SU-DHL-6 (cell line): ENCODE data around the gene YKT6.

Source experiments
- H2AFZ ChIP-seq: fragments of 200-600 bp; sonication (generic); 2 replicates; pipeline ENCODE4 v1.6.1; 2014; ENCODE audit warnings: low read depth, mild to moderate bottlenecking, moderate library complexity, mixed read lengths, antibody characterized with exemption, low read length; ENCODE audit not compliant: severe bottlenecking
- H3F3A ChIP-seq: fragments of 200-600 bp; shearing (Covaris generic); 2 replicates; pipeline ENCODE4 v1.6.0; 2016; ENCODE audit warnings: antibody characterized with exemption, mild to moderate bottlenecking; ENCODE audit not compliant: insufficient read depth
- H3K27ac ChIP-seq: fragments of 200-600 bp; sonication (generic); 2 replicates; pipeline ENCODE4 v1.5.1; 2016; ENCODE audit warnings: low read depth, mild to moderate bottlenecking, low read length, moderate library complexity, mixed read lengths
- H3K27me3 ChIP-seq: fragments of 200-600 bp; sonication (generic), shearing (Covaris generic); 2 replicates; pipeline ENCODE4 v1.6.0; 2014; ENCODE audit warnings: mild to moderate bottlenecking, low read length
- H3K36me3 ChIP-seq: fragments of 200-600 bp; sonication (generic); 2 replicates; pipeline ENCODE4 v1.6.1; 2014; ENCODE audit warnings: mild to moderate bottlenecking, low read length, mixed read lengths
- H3K4me2 ChIP-seq: fragments of 300-600, 200-600 bp; shearing (Covaris generic), sonication (generic); 2 replicates; pipeline ENCODE4 v1.6.0; 2014; ENCODE audit warnings: low read length, low read depth, mild to moderate bottlenecking; ENCODE audit not compliant: poor library complexity, severe bottlenecking
- H3K4me3 ChIP-seq: fragments of 200-600 bp; sonication (generic); 2 replicates; pipeline ENCODE4 v1.5.1; 2014; ENCODE audit warnings: antibody characterized with exemption, low read length, mild to moderate bottlenecking, mixed read lengths; ENCODE audit not compliant: insufficient read depth, poor library complexity, severe bottlenecking
- H3K79me2 ChIP-seq: fragments of 200-600 bp; sonication (generic); 2 replicates; pipeline ENCODE4 v1.6.1; 2014; ENCODE audit warnings: mild to moderate bottlenecking, low read length, moderate library complexity; ENCODE audit not compliant: insufficient read depth
- H3K9ac ChIP-seq: fragments of 200-600 bp; sonication (generic); 2 replicates; pipeline ENCODE4 v1.7.0; 2014; ENCODE audit warnings: mild to moderate bottlenecking, low read length
- H3K9me2 ChIP-seq: fragments of 200-600 bp; sonication (generic); replicated peaks from 2 replicates; pipeline ENCODE4 v1.6.1; 2014; ENCODE audit warnings: low read length; ENCODE audit not compliant: insufficient read depth
- H3K9me3 ChIP-seq: fragments of 200-600 bp; sonication (generic); 2 replicates; pipeline ENCODE4 v1.6.1; 2014; ENCODE audit warnings: low read length, mixed read lengths; ENCODE audit not compliant: insufficient read depth
- H4K20me1 ChIP-seq: fragments of 200-600 bp; sonication (generic); 2 replicates; pipeline ENCODE4 v1.6.1; 2014; ENCODE audit warnings: low read depth, mild to moderate bottlenecking, antibody characterized with exemption, low read length, moderate library complexity, mixed read lengths
- EZH2phosphoT487 ChIP-seq: fragments of 200-600 bp; sonication (generic), shearing (Covaris generic); conservative IDR thresholded peaks from 2 replicates; pipeline ENCODE4 v1.6.1; 2018; ENCODE audit warnings: mild to moderate bottlenecking, antibody characterized with exemption, low read length, moderate library complexity, mixed read lengths
- TF ChIP-seq, protein P1 (sequence below): fragments of 200-600 bp; sonication (generic); IDR thresholded peaks from one replicate; pipeline ENCODE4 v1.5.1; 2017; ENCODE audit warnings: antibody characterized with exemption, mild to moderate bottlenecking, low read length, moderate library complexity; ENCODE audit not compliant: insufficient read depth, poor library complexity, severe bottlenecking

Gene YKT6

DNA sequence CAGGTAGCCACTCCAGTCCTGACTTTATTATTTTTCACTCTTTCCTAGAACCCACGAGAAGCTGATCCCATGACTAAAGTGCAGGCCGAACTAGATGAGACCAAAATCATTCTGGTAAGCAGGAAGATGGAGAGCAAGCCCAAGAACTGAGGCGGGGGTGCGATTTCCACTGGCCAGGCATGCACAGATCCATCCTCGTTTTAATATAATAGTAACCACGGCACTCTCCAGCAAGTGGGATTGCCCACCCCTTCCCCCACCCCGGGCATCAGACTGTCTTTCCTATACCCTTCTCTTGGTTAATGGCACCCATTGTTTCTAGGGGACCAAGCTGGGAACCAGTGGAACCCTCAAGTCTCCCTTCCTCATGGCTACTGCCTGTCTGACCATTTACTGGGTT is 7.3 kb downstream of the YKT6 start:
- H3K9me2 ChIP-seq: no peaks in the 10 kb centered on the region
- no peaks in the 10 kb centered on the region for H3K27me3 ChIP-seq
- no peak overlapping the region for H3K27ac ChIP-seq
- H3K4me2 ChIP-seq: no peak overlapping the region
- no peaks in the 10 kb centered on the region for H3K9me3 ChIP-seq
- H3K4me3 ChIP-seq: no peak overlapping the region
- no peak overlapping the region for H3K9ac ChIP-seq
- H3K79me2 ChIP-seq: peaks cover 22% of the 10 kb centered on the region
- no peak overlapping the region for H2AFZ ChIP-seq
- H3K36me3 ChIP-seq: peaks cover 8% of the 10 kb centered on the region; the same call in 1 of the 2 replicates
- no peaks in the 10 kb centered on the region for H4K20me1 ChIP-seq
- TF ChIP-seq, protein P1, sequence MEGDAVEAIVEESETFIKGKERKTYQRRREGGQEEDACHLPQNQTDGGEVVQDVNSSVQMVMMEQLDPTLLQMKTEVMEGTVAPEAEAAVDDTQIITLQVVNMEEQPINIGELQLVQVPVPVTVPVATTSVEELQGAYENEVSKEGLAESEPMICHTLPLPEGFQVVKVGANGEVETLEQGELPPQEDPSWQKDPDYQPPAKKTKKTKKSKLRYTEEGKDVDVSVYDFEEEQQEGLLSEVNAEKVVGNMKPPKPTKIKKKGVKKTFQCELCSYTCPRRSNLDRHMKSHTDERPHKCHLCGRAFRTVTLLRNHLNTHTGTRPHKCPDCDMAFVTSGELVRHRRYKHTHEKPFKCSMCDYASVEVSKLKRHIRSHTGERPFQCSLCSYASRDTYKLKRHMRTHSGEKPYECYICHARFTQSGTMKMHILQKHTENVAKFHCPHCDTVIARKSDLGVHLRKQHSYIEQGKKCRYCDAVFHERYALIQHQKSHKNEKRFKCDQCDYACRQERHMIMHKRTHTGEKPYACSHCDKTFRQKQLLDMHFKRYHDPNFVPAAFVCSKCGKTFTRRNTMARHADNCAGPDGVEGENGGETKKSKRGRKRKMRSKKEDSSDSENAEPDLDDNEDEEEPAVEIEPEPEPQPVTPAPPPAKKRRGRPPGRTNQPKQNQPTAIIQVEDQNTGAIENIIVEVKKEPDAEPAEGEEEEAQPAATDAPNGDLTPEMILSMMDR: no peak
- no peaks in the 10 kb centered on the region for H3F3A ChIP-seq

DNA sequence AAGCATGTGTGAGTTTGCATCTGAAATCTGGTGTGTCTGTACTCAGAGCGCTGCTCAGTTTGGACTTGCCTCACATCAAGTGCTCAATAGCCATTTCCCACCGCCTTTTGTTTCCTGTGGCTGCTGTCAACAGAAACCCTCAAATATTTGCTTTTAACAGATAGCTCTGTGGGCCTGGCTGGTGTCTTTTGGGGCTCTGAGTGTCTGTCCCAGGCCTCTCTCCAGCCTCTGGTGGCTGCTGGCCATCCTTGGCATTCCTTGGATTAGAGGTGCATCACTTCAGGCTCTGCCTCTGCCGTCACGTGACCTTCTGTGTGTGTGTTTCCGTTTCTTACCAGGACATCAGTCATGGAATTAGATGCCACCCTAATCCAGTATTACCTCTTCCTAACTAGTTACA is 9.3 kb downstream of the YKT6 start:
- no peak overlapping the region for H2AFZ ChIP-seq
- no peak for TF ChIP-seq EZH2phosphoT487
- TF ChIP-seq, protein P1: no peak
- peaks cover 8% of the 10 kb centered on the region; the same call in 1 of the 2 replicates for H3K36me3 ChIP-seq
- H3K79me2 ChIP-seq: 0 out of 2 replicates have a peak, but pooled peaks cover 3% of the 10 kb centered on the region
- no peak overlapping the region for H3K27ac ChIP-seq
- no peak overlapping the region for H3K4me3 ChIP-seq
- no peaks in the 10 kb centered on the region for H4K20me1 ChIP-seq
- no peaks in the 10 kb centered on the region for H3K9me2 ChIP-seq
- H3K27me3 ChIP-seq: no peaks in the 10 kb centered on the region
- H3K4me2 ChIP-seq: no peak overlapping the region
- no peaks in the 10 kb centered on the region for H3K9me3 ChIP-seq
- H3K9ac ChIP-seq: no peak overlapping the region
- no peaks in the 10 kb centered on the region for H3F3A ChIP-seq

DNA sequence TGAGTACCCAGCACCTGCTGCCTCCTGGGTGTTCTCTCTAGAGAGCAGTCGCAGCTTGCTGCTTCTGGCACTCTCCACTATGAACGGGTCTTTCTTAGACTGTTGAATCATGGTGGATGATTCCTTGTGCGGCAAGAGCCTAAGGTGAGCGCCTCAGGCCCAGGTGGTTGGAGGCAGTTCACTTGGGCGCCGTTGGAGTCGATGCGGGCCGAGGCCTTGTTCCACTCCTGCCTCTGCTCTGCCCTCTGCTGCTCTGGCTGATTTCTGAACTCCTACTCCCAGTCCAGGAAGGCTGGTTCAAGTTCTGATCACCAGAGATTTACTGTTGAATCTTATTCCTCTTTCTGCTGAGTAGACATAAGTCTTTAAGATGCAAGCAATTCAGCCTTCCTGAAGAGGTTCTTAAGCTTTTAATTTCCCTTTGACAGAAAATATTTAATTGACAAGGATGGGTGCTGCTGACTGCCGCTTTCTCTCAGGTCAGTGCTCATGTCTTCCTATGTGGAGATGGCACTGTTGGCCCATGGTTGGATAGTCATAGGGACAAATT is 10.4 kb downstream of the YKT6 start:
- H3K9me3 ChIP-seq: no peaks in the 10 kb centered on the region
- H3K4me3 ChIP-seq: no peak overlapping the region
- TF ChIP-seq EZH2phosphoT487: no peak
- TF ChIP-seq, protein P1: no peak
- no peak overlapping the region for H3K9ac ChIP-seq
- no peak overlapping the region for H3K27ac ChIP-seq
- no peaks in the 10 kb centered on the region for H4K20me1 ChIP-seq
- 0 out of 2 replicates have a peak, but pooled peaks cover 5% of the 10 kb centered on the region for H3K36me3 ChIP-seq
- H3K79me2 ChIP-seq: no peaks in the 10 kb centered on the region
- no peaks in the 10 kb centered on the region for H3K9me2 ChIP-seq
- H3K4me2 ChIP-seq: no peak overlapping the region
- no peaks in the 10 kb centered on the region for H3F3A ChIP-seq
- no peak overlapping the region for H2AFZ ChIP-seq
- no peaks in the 10 kb centered on the region for H3K27me3 ChIP-seq
